T-helper 22 cell (primary cell): ENCODE data around the gene RAB44.

Source experiments
- DNase-seq: peaks from one replicate; pipeline ENCODE4 v3.0.0-alpha.2; 2020; ENCODE audit warnings: low read depth

Gene RAB44

GRCh38 chr6:36752187-36752885 is 54.7 kb downstream of the RAB44 start:
- no peak for DNase-seq

DNA sequence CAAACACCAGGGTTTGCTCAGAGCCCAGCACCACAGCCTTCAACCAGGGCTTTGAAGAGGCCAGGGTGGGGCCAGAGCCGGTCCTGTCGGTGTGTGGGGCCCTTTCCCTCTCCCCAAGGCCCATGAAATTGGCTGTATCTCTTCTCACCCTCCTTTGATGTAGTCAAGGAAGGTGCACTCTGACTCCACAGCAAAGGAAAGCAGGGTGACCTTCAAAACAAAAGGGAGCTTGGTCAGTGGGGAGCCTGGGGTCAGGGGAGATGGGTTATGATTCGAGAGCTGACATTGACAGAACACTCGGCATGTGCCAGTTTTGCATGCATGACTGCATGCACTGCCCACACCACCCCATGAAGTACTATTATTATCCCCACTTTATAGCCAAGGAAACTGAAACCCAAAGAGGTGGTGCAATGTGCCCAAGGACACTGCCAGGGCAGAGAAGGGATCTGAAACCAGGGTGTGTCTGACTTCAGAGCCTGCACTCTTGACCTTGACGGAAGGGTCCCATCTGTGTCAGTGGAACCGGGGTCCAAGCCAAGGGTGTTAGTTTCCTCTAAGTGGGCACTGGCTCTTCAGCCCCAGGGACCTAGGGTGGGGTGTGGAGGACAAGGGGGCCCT is 55.4 kb downstream of the RAB44 start:
- DNase-seq = no peak

DNA sequence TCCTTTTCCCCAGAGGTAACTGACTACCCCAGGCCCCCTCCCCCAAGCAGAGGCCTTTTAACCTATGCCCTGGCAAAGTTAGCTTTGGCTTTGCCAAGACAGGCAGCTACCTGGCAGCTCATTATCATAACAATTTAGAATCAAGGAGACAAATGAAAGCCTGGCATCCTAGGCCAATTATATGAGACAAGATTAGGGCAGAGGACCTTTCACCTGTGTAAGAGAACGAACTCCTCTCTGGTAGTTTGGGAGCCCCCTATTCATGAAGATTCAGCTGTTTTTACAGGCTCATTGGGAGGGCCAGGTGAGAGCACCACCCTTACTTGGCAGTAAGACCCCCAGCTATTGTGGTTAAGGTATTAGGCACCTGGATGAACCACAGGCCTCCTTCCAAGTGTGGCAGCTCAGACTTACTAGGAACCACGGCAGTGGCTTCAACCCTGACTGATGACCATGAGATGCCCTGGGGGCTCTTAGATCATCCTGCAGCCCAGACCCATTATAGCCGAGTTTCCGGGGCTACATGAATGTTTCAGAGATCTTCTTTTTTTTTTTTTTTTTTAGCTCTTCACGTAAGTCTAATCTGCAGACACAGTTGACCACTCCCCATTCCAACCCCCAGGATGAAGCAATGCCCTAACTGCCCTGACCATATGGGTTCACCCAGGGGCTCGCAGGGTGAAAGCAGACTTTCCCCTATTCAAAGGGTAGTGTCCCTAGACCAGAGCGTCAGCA is 56.2 kb downstream of the RAB44 start:
- DNase-seq = no peak

- DNase-seq = no peak
These were observed 57.2 kb downstream of the RAB44 start for GRCh38 chr6:36754582-36755434.

DNA sequence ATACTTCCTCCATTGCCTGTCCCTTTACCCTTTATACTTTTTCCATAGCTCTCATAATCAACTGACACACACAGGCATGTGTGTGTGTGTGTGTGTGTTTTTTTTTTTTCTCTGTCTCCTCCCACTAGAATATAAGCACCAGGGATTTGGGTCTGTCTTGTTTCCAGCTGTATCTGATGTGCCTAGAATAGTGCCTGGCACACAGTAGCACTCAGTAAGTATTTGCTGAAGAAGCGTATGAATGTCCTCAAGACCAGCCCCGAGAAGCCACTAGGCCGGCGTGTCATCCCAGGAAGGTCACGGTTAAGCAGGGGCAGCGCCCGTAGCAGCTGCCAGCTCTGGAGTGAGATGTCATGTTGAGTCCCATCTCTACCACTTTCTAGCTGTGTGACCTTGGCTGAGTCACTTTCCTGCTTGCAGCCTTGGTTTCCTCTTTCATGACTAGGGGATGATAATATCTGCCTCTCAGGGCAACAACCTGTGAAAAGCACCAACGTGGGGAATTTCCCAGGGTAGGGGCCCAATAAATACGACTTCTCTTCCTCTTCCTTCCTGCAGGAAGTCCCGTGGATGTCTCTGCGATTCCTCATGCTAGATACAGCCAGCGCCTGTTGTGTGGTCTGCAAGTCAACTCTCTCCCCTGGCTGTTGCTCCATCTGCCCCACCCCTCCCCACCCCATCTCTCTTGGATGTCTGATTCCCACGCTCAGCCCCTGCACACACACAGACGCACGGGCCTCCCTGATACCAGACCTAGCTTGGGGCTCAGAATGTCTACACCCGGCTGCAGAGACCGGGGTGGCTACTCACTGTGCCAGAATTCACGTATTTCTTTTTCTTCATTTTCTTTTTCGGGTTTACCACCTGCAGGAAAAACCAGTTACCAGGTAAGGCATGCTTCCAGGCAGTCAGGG is 58.1 kb downstream of the RAB44 start:
- peak; percentile 84 for DNase-seq

DNA sequence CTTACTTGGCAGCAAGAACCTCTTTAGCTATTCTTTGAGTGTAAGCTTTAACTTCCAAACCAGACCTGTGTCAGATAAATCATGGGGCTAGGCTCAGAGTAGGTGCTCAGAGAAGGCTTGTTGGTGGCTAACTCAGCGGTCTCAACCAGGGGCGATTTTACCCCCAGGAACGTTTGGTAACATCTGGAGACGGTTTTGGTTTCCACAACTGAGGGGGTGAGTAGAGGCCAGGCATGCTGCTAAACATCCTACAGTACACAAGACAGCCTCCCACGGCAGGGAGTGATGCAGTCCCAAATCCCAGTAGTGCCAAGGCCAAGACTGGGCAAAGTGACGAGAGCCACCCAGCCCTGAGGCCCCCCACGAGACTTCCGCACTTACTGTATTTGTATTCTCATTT is 59.2 kb downstream of the RAB44 start:
- DNase-seq = no peak

DNA sequence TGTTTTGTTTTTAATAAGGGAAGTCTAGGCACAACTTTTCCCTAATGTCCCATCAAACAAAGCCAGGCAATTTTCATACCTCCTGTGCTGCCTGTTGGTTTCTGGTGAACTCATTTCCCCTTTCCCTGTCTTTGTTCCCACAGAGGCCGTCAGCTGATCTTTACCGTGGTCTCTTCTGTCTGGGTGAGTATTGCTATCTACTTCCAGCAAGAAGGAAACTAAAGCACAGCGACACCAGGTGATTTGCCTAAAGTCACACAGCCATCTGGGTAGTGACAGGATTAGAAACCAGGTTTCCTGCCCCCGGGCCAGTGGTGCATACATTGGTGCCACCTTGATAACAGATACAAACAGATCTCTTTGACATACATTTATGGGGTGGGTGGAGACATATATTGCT is 59.6 kb downstream of the RAB44 start:
- peak; percentile 21 for DNase-seq

DNA sequence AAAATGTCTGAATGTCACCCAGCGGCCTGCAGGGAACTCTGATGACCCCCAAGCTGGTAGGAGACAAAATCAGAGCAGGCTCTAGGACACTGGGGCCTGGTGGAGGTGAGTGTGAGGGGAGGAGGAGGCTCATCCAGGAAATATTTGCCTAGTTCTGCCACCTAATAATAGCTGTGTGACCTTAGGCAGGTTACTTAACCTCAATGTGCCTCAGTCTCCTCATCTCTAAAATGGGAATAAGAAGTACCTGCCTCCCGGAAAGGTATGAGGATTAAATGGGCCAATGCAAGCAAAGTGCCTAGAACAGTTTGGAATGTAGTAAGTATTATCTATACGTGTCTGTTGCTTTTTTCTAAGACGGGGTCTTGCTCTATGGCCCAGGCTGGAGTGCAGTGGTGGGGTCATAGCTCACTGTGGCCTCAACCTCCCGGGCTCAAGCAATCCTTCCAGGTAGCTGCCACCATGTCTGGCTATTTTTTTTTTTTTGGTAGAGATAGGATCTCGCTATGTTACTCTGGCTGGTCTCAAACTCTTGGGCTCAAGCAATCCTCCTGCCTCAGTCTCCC is 60.4 kb downstream of the RAB44 start:
- DNase-seq = no peak

- no peak for DNase-seq
These were observed 61.0 kb downstream of the RAB44 start for GRCh38 chr6:36758516-36759147.

DNA sequence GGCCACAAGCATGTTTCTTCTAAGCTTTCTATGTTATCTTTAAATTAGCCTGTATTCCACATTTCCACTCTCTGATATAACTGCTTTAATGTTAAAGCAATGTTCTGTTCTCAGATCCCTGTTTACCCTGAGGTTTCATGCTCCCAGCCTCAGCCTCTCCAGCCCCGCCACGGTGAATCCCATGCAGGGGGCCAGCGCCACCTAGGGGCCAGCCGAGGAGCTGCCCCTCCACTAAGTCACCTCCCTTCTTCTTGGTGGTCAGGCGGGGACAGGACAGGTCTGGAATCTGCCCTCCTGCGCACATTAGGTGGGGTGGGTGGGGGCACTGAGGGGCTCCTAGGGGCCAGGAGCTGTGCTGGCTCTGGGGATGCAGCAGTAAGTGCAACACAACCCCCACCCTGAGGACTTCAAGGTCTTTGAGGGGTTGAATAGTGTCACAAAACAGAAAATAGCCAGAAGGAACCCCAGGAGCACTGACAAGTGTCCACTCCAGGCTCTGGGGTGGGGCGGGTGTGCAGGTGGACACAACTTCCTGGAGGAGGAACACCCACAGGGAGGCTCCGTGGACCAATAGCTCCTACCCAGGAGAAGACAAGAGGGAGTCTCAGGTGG is 61.6 kb downstream of the RAB44 start:
- DNase-seq = peak; percentile 55

DNA sequence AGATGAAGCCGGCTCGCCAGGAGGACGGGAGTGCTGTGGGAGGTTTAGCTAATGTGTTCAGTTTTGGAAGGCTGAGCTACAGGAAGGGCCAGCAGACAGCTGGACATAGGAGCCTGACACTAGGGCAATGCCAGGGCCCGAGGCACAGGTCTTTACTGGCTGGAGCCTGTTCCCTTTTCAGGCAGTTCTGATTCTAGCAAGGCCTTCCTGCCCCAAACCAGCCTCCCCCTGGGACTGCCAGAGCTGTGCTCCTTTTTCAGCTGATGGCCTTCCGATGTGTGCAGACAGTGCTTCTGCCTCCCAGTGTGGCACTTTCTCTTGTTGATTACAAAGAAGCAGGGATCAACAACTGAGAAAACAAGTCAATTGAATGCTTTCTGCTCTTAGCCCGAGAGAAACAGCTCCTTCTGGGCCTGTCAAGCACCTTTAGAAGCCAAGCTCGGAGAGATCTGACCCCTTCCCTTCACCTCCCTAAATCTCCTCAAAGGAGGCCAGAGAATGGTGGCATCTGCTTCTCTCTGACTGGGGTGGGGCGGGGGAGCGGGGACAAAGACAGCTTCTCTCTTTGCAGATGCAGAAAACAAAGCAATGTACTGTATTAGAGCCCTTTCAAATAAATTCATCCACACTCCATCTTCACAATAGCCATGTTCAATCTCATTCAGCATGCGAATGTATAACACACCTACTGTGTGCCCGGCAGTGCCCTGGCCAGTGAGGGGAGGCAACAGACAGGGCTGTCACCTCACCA is 63.2 kb downstream of the RAB44 start:
- no peak for DNase-seq

DNA sequence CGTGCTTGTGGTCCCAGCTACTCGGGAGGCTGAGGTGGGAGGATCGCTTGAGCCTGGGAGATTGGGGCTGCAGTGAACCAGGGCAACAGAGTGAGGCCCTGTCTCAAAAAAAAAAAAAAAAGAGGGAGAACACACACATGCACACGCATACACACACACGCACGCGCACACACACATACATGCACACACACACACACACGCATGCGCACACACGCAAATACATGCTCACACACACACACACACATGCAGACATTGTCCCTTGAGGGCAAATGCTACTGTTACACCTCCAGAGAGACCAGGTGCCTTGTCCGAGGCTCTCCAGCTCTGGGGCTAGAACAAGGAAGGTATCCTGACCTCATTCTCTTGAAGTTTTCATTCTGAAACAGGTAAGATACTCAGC is 64.5 kb downstream of the RAB44 start:
- DNase-seq = no peak

DNA sequence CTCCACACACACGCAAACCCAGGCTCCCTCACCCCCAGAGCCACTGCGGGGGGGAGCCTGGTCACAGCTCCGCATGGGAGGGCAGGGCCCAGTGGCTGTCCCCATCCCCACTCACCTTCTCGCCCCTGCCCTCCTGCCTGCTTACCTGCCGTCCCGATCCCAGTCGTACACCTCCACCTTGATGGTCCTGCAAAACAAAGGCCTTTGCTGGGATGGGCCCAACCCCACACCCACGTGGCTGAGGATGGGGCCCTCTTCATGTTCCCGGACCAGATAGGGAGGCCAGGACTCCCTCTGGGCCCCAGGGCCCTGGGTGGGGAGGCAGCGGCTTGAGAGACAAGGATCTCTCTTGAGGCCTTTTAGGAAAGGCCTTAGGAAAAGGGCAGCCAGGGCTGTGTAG is 67.6 kb downstream of the RAB44 start:
- no peak for DNase-seq

- DNase-seq = peak; percentile 43
These were observed 68.2 kb downstream of the RAB44 start for GRCh38 chr6:36765594-36766398.

DNA sequence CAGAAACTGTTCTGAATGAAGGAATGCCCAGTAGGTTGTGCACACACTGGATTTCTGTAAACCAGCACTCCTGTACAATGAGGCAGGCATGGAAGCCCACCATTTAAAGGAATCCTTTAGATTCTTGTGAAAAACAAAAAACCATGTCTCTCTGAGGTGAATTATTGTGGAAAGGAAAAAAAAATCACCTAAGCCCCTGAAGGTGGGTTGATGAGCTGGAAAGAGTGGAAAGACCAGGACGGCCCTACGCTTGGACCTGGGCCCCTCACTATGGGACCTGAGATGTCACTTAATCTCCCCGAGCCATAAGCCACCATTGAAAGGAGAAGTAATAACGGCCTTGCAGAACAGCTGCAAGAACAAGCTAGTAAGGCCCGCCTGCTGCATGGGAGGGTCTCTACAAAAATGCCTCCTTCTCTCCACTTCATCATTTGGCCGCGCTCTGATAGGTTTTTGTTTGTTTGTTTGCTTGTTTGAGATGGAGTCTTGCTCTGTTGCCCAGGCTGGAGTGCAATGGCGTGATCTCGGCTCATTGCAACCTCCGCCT is 68.8 kb downstream of the RAB44 start:
- no peak for DNase-seq

- DNase-seq = no peak
These were observed 71.6 kb downstream of the RAB44 start for GRCh38 chr6:36769183-36769675.

- no peak for DNase-seq
These were observed 72.3 kb downstream of the RAB44 start for GRCh38 chr6:36769676-36770499.
